Measurements from ENCODE around the gene NT5C1B.

- TF ChIP-seq POLR2AphosphoS5 (IDR thresholded peaks at IDR 0.05; ENCODE audit: low read depth, low read length) (no peak; the same call in 1 of the 2 replicates), FOXP2 (optimal IDR thresholded peaks at IDR 0.05; ENCODE audit: borderline replicate concordance, extremely low read depth, extremely low read length, insufficient read depth) (no peak), REST (IDR thresholded peaks at IDR 0.05; ENCODE audit: insufficient read depth in 1 of 2, low read depth in 2 of 2, low read length in 2 of 2) (no peak), SIN3A (IDR thresholded peaks at IDR 0.05; ENCODE audit: borderline replicate concordance, insufficient read depth, low read length) (no peak)
Measured at GRCh38 chr2:18560797-18561085, 28.6 kb downstream of the NT5C1B start.

Data from PFSK-1 (cell line).